Neural cell (in vitro differentiated cells): ENCODE results near the gene FLT1. TPM values are rescaled to one million over a fixed set of nuclear protein-coding genes. Genes with fewer than 3 reads are reported as not detected.

Source experiments
- H2AFZ ChIP-seq: fragments of 200-600, 300-800 bp; sonication (generic), shearing (Covaris generic); 2 replicates; pipeline ENCODE4 v1.6.0; 2014; ENCODE audit warnings: low read depth, mild to moderate bottlenecking, antibody characterized with exemption, low read length, moderate library complexity
- H3F3A ChIP-seq: fragments of 200-600 bp; shearing (Covaris generic); 2 replicates; pipeline ENCODE4 v1.6.1; 2016; ENCODE audit warnings: mild to moderate bottlenecking, moderate library complexity, mixed read lengths, antibody characterized with exemption, low read length; ENCODE audit not compliant: insufficient read depth, poor library complexity, severe bottlenecking
- H3K27ac ChIP-seq: fragments of 200-600, 300-800 bp; sonication (generic), shearing (Covaris generic); 2 replicates; pipeline ENCODE4 v1.5.1; 2014; ENCODE audit warnings: mild to moderate bottlenecking, low read length, moderate library complexity
- H3K27me3 ChIP-seq: fragments of 300-800, 200-600 bp; sonication (generic), shearing (Covaris generic); 2 replicates; pipeline ENCODE4 v1.6.0; 2014; ENCODE audit warnings: mild to moderate bottlenecking, low read depth, low read length, moderate library complexity; ENCODE audit not compliant: insufficient read depth
- H3K36me3 ChIP-seq: fragments of 300-800, 200-600 bp; sonication (generic), shearing (Covaris generic); 2 replicates; pipeline ENCODE4 v1.5.1; 2014; ENCODE audit warnings: mild to moderate bottlenecking, antibody characterized with exemption, low read length, moderate library complexity; ENCODE audit not compliant: insufficient read depth
- H3K4me2 ChIP-seq: fragments of 300-800, 200-600 bp; sonication (generic), shearing (Covaris generic); 2 replicates; pipeline ENCODE4 v1.6.0; 2014; ENCODE audit warnings: mild to moderate bottlenecking, low read length
- H3K4me3 ChIP-seq: fragments of 300-800, 200-600 bp; sonication (generic), shearing (Covaris generic); 2 replicates; pipeline ENCODE4 v1.5.1; 2014; ENCODE audit warnings: mild to moderate bottlenecking, low read length, moderate library complexity
- H3K79me2 ChIP-seq: fragments of 200-600 bp; shearing (Covaris generic); replicated peaks from 2 replicates; pipeline ENCODE4 v1.6.0; 2014; ENCODE audit warnings: mild to moderate bottlenecking, low read length, moderate library complexity; ENCODE audit not compliant: insufficient read depth
- H3K9ac ChIP-seq: fragments of 300-800, 200-600 bp; sonication (generic), shearing (Covaris generic); 2 replicates; pipeline ENCODE4 v1.6.1; 2016; ENCODE audit warnings: mild to moderate bottlenecking, low read length, mixed read lengths
- H3K9me2 ChIP-seq: fragments of 200-600 bp; shearing (Covaris generic); 2 replicates; pipeline ENCODE4 v1.6.1; 2016; ENCODE audit warnings: mild to moderate bottlenecking, low read length, mixed read lengths; ENCODE audit not compliant: insufficient read depth
- H3K9me3 ChIP-seq: fragments of 200-600, 300-800 bp; sonication (generic), shearing (Covaris generic); 2 replicates; pipeline ENCODE4 v1.6.1; 2016; ENCODE audit warnings: mild to moderate bottlenecking, mixed run types, low read length, moderate library complexity, mixed read lengths
- H4K20me1 ChIP-seq: fragments of 200-600 bp; shearing (Covaris generic); 2 replicates; pipeline ENCODE4 v1.6.1; 2016; ENCODE audit warnings: mild to moderate bottlenecking, mixed run types; ENCODE audit not compliant: insufficient read depth
- EP300 ChIP-seq: fragments of 450-650 bp; conservative IDR thresholded peaks from 2 replicates; pipeline ENCODE4 v1.6.1; 2014; ENCODE audit warnings: antibody characterized with exemption, mild to moderate bottlenecking, moderate library complexity; ENCODE audit not compliant: poor library complexity, severe bottlenecking
- EZH2 ChIP-seq: fragments of 200-600, 300-800 bp; shearing (Covaris generic), sonication (generic); IDR thresholded peaks from 2 replicates; pipeline ENCODE4 v1.6.1; 2014; ENCODE audit warnings: antibody characterized with exemption, low read length, borderline replicate concordance, mild to moderate bottlenecking; ENCODE audit not compliant: insufficient read depth, poor library complexity, severe bottlenecking
- MXI1 ChIP-seq: fragments of 450-650 bp; conservative IDR thresholded peaks from 2 replicates; pipeline ENCODE4 v1.6.1; 2014; ENCODE audit warnings: antibody characterized with exemption, mild to moderate bottlenecking; ENCODE audit not compliant: poor library complexity, severe bottlenecking
- POLR2AphosphoS5 ChIP-seq: IDR thresholded peaks from 2 replicates; pipeline ENCODE4 v1.6.1; 2012
- RAD21 ChIP-seq: fragments of 450-650 bp; conservative IDR thresholded peaks from 2 replicates; pipeline ENCODE4 v1.6.1; 2014; ENCODE audit warnings: antibody characterized with exemption, mild to moderate bottlenecking, moderate library complexity
- SMC3 ChIP-seq: fragments of 450-650 bp; conservative IDR thresholded peaks from 2 replicates; pipeline ENCODE4 v1.6.1; 2014; ENCODE audit warnings: antibody characterized with exemption, mild to moderate bottlenecking, moderate library complexity; ENCODE audit not compliant: poor library complexity
- TAF1 ChIP-seq: IDR thresholded peaks from 2 replicates; pipeline ENCODE4 v1.6.1; 2012; ENCODE audit warnings: low read depth
- polyA plus RNA-seq: library from polyadenylated mRNA; depleted of rRNA; stranded (reverse); fragments of >200 nt; gene quantifications from 2 replicates; pipeline ENCODE4 v1.2.3, GENCODE V29; 2014
- TF ChIP-seq, protein P1 (sequence below): fragments of 450-650 bp; IDR thresholded peaks from 2 replicates; pipeline ENCODE4 v1.5.1; 2014; ENCODE audit warnings: antibody characterized with exemption, mild to moderate bottlenecking, moderate library complexity; ENCODE audit not compliant: poor library complexity, severe bottlenecking
- TF ChIP-seq, protein P2 (sequence below): IDR thresholded peaks from 2 replicates; pipeline ENCODE4 v1.6.1; 2012; ENCODE audit warnings: borderline replicate concordance

FLT1 gene
- polyA plus RNA-seq, 1 donor from 2014 or later, result not detected

DNA sequence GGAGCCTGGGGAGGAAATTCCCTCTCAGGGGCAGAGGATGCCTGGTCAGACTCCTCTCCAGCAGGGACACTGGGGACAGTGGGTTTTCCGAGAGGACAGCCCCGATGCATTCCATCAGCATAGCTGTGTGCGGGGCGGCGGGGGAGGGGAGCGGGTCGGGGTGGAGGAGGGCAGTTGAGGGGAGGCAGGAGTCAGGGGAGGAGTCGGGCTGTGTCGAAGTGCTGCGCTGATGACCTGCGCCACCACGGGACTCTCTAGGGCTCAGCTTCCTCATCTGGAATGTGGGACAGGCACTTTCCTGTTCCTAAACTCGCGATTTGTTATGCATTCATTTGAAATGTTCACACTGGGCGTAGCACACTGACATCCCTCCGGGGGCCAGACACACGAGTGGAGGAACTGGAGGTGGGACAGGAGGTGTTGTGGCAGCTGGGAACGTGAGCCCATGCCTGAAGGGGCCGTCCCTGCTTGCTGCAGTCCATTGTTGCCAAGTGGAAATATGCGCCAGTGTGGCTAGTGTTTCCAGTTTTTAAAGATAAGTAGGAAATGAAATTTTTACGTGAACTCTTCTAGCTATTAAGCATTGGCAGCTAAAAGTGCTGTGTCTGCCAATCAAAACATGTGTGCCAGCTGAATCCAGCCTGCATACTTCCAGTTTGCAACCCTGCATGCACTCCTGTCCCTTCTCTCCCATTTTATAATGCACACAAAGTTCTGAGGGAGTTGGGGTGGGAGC lies 43.3 kb downstream of the FLT1 start:
- H3K79me2 ChIP-seq, result no peaks in the 10 kb centered on the region
- no peaks in the 10 kb centered on the region for H3K27me3 ChIP-seq
- H3K36me3 ChIP-seq, result no peaks in the 10 kb centered on the region
- H3K9me2 ChIP-seq, result no peaks in the 10 kb centered on the region
- H3K9me3 ChIP-seq, result no peaks in the 10 kb centered on the region
- no peak overlapping the region for H3K27ac ChIP-seq
- H3K4me2 ChIP-seq, result no peak overlapping the region
- TF ChIP-seq POLR2AphosphoS5, result no peak
- TF ChIP-seq, protein P1, sequence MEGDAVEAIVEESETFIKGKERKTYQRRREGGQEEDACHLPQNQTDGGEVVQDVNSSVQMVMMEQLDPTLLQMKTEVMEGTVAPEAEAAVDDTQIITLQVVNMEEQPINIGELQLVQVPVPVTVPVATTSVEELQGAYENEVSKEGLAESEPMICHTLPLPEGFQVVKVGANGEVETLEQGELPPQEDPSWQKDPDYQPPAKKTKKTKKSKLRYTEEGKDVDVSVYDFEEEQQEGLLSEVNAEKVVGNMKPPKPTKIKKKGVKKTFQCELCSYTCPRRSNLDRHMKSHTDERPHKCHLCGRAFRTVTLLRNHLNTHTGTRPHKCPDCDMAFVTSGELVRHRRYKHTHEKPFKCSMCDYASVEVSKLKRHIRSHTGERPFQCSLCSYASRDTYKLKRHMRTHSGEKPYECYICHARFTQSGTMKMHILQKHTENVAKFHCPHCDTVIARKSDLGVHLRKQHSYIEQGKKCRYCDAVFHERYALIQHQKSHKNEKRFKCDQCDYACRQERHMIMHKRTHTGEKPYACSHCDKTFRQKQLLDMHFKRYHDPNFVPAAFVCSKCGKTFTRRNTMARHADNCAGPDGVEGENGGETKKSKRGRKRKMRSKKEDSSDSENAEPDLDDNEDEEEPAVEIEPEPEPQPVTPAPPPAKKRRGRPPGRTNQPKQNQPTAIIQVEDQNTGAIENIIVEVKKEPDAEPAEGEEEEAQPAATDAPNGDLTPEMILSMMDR, result no peak
- TF ChIP-seq, protein P2, sequence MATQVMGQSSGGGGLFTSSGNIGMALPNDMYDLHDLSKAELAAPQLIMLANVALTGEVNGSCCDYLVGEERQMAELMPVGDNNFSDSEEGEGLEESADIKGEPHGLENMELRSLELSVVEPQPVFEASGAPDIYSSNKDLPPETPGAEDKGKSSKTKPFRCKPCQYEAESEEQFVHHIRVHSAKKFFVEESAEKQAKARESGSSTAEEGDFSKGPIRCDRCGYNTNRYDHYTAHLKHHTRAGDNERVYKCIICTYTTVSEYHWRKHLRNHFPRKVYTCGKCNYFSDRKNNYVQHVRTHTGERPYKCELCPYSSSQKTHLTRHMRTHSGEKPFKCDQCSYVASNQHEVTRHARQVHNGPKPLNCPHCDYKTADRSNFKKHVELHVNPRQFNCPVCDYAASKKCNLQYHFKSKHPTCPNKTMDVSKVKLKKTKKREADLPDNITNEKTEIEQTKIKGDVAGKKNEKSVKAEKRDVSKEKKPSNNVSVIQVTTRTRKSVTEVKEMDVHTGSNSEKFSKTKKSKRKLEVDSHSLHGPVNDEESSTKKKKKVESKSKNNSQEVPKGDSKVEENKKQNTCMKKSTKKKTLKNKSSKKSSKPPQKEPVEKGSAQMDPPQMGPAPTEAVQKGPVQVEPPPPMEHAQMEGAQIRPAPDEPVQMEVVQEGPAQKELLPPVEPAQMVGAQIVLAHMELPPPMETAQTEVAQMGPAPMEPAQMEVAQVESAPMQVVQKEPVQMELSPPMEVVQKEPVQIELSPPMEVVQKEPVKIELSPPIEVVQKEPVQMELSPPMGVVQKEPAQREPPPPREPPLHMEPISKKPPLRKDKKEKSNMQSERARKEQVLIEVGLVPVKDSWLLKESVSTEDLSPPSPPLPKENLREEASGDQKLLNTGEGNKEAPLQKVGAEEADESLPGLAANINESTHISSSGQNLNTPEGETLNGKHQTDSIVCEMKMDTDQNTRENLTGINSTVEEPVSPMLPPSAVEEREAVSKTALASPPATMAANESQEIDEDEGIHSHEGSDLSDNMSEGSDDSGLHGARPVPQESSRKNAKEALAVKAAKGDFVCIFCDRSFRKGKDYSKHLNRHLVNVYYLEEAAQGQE, result no peak
- H2AFZ ChIP-seq, result no peak overlapping the region
- H4K20me1 ChIP-seq, result no peaks in the 10 kb centered on the region
- no peak overlapping the region for H3K9ac ChIP-seq
- no peak overlapping the region for H3K4me3 ChIP-seq
- no peaks in the 10 kb centered on the region for H3F3A ChIP-seq

DNA sequence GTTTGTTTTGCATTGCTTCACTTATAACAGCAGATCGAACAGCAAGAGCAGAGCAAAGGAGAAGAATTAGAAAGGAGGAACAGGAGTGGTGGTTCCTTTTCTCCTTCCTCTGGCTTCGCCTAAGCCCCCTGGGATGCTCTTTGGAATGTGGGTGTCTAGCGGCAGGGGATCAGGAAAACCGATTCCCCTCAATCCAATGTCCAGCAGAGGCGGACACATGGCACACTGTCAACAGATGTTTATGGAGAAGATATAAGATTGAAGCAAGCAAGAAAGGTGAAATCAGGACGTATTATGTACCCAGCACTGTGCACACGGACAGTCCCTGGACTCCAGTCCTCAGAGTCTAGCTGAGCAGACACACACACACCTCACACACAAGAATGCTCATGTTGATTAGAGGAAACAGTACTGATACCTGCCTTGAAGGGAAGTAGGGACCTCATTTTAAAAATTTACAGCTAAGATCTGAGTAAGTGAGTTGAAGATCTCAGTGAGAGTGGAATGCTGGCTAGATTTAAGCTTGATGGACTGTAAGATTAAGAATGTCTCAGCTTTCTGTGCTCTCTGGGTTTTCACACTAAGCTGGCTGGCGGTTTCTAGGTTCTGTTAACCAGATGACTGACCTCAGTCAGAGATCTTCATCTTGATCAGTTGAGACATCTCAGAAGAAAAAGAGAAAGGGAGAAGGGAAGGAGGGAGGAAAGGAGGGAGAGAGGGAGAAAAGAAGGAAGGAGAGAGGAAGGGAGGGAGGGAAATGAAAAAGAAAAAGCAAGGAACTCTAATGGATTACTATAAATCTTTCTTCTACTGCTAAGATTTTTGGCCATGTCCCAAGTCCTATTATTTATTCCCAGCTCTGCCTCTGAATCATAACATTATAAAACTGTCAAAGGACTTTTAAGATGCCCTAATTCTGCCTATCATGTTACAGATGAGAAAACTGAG lies 44.8 kb downstream of the FLT1 start:
- TF ChIP-seq, protein P2, result no peak
- no peak for TF ChIP-seq RAD21
- TF ChIP-seq, protein P1, result no peak
- TF ChIP-seq EP300, result no peak
- TF ChIP-seq MXI1, result no peak
- TF ChIP-seq SMC3, result no peak
- TF ChIP-seq EZH2, result no peak
- TF ChIP-seq POLR2AphosphoS5, result no peak
- no peak for TF ChIP-seq TAF1
- H3K4me2 ChIP-seq, result no peak overlapping the region
- H3K27ac ChIP-seq, result no peak overlapping the region
- no peak overlapping the region for H3K4me3 ChIP-seq
- H3K9ac ChIP-seq, result no peak overlapping the region
- H3K9me2 ChIP-seq, result no peaks in the 10 kb centered on the region
- H4K20me1 ChIP-seq, result no peaks in the 10 kb centered on the region
- no peaks in the 10 kb centered on the region for H3K36me3 ChIP-seq
- H3K27me3 ChIP-seq, result no peaks in the 10 kb centered on the region
- no peaks in the 10 kb centered on the region for H3F3A ChIP-seq
- H3K79me2 ChIP-seq, result no peaks in the 10 kb centered on the region
- H3K9me3 ChIP-seq, result no peaks in the 10 kb centered on the region
- H2AFZ ChIP-seq, result no peak overlapping the region
